HepG2 (cell line): ENCODE results near the gene TMEM63C. TPM values are rescaled to one million over a fixed set of nuclear protein-coding genes. Genes with fewer than 3 reads are reported as not detected.

ENCODE experiments used
- ATAC-seq: fragments of 200-7000 bp; cut with Tn5 transposase; 3 replicates; pipeline ENCODE4 v1.9.1; 2020; ENCODE audit warnings: mild to moderate bottlenecking, moderate library complexity
- BruUV-seq: library from RNA; stranded (reverse); fragments of 400-500 nt; replicated peaks from 2 replicates; lab custom pipeline; 2021; lab: Mats Ljungman, UMichigan
- CTCF ChIA-PET: fragments of 300-600 bp; formaldehyde crosslinking; extraction: SDS; loops from one replicate; lab custom pipeline; 2021; ENCODE audit warnings: low total read pairs, inconsistent platforms, low intra/inter-chr PET ratio; lab: Yijun Ruan, JAX
- POLR2A ChIA-PET: fragments of 350-600 bp; sonication (Branson Sonifier 250); formaldehyde crosslinking; loops from one replicate; lab custom pipeline; 2020; ENCODE audit warnings: antibody characterized with exemption, inconsistent platforms; lab: Yijun Ruan, JAX
- DNase-seq: peaks from one replicate; pipeline ENCODE4 v3.0.0-alpha.2; 2015; ENCODE audit warnings: low spot score
- FAIRE-seq: peaks from 3 replicates; lab custom pipeline; 2011; peaks lifted over from hg19 to GRCh38; lab: Jason Lieb, UNC
- H2AFZ ChIP-seq: one replicate; pipeline ENCODE4 v1.6.1; 2011; ENCODE audit warnings: low read length, inconsistent platforms
- H3K27ac ChIP-seq: fragments of 300-600 bp; 3 replicates; pipeline ENCODE4 v1.8.0; 2011; ENCODE audit warnings: mixed run types, mild to moderate bottlenecking, mixed read lengths, low read length, inconsistent platforms; ENCODE audit not compliant: insufficient read depth; ENCODE audit errors: extremely low read length
- H3K27me3 ChIP-seq, 2 experiments: fragments of 200-600 bp in 1 of 2; 2 replicates in 1 of 2; 3 replicates in 1 of 2; pipeline versions ENCODE4 v1.6.0 to v1.8.0; 2011; ENCODE audit warnings: low read length in 2 of 2, mild to moderate bottlenecking in 2 of 2, moderate library complexity in 2 of 2, inconsistent platforms in 1 of 2; ENCODE audit not compliant: insufficient read depth in 2 of 2, control insufficient read depth in 1 of 2
- H3K36me3 ChIP-seq, 2 experiments: fragments of 200-600 bp in 1 of 2; replicated peaks in 1 of 2; 2 replicates in 1 of 2; 3 replicates in 1 of 2; pipeline versions ENCODE4 v1.5.1 to v1.8.0; 2011; ENCODE audit warnings: low read length in 2 of 2, inconsistent platforms in 1 of 2; ENCODE audit not compliant: insufficient read depth in 2 of 2, control insufficient read depth in 1 of 2
- H3K4me1 ChIP-seq: 2 replicates; pipeline ENCODE4 v1.5.1; 2012; ENCODE audit warnings: low read length, inconsistent platforms; ENCODE audit not compliant: insufficient read depth
- H3K4me2 ChIP-seq: 2 replicates; pipeline ENCODE4 v1.6.0; 2011; ENCODE audit warnings: low read depth, low read length, inconsistent platforms
- H3K4me3 ChIP-seq, 3 experiments: fragments of 200-600 bp in 1 of 3; sonication (generic), shearing (Covaris generic) in 1 of 3; replicated peaks in 1 of 3; 2 replicates each; pipeline ENCODE4 v1.5.1; 2011 to 2016; ENCODE audit warnings: low read length in 3 of 3, inconsistent platforms in 2 of 3, low read depth in 2 of 3, mild to moderate bottlenecking in 2 of 3, control low read depth in 1 of 3, mixed read lengths in 1 of 3; ENCODE audit not compliant: insufficient read depth in 1 of 3
- H3K79me2 ChIP-seq: one replicate; pipeline ENCODE4 v1.6.1; 2011; ENCODE audit warnings: low read length, inconsistent platforms; ENCODE audit not compliant: insufficient read depth
- H3K9ac ChIP-seq: 2 replicates; pipeline ENCODE4 v1.6.0; 2011; ENCODE audit warnings: mild to moderate bottlenecking, low read depth, low read length, inconsistent platforms; ENCODE audit not compliant: insufficient read depth
- H3K9me3 ChIP-seq: 2 replicates; pipeline ENCODE4 v1.5.1; 2012; ENCODE audit warnings: mild to moderate bottlenecking, low read length
- H4K20me1 ChIP-seq: 2 replicates; pipeline ENCODE4 v1.6.0; 2011; ENCODE audit warnings: inconsistent platforms, mild to moderate bottlenecking, low read length, moderate library complexity; ENCODE audit not compliant: insufficient read depth
- HNF4A ChIP-seq: sonication (generic); formaldehyde crosslinking; IDR thresholded peaks from 2 replicates; pipeline ENCODE4 v1.4.0; 2020; ENCODE audit warnings: missing genetic modification reagents
- HOXA9 ChIP-seq: sonication (generic); formaldehyde crosslinking; IDR thresholded peaks from 2 replicates; pipeline ENCODE4 v1.8.1; 2022; ENCODE audit warnings: missing genetic modification reagents, mild to moderate bottlenecking, moderate library complexity, borderline replicate concordance
- MED13 ChIP-seq: sonication (generic); formaldehyde crosslinking; IDR thresholded peaks from 2 replicates; pipeline ENCODE4 v1.5.0; 2020; ENCODE audit warnings: missing genetic modification reagents
- NCOA5 ChIP-seq: sonication (generic); formaldehyde crosslinking; IDR thresholded peaks from 2 replicates; pipeline ENCODE4 v1.4.0; 2020; ENCODE audit warnings: missing genetic modification reagents
- PHB2 ChIP-seq: fragments of 450-650 bp; IDR thresholded peaks from 2 replicates; pipeline ENCODE4 v1.6.1; 2018; ENCODE audit not compliant: partially characterized antibody
- PHF21A ChIP-seq: sonication (generic); formaldehyde crosslinking; IDR thresholded peaks from 2 replicates; pipeline ENCODE4 v1.5.0; 2020; ENCODE audit warnings: mild to moderate bottlenecking, missing genetic modification reagents
- SMC3 ChIP-seq: IDR thresholded peaks from 2 replicates; pipeline ENCODE4 v1.6.1; 2011; ENCODE audit warnings: low read length, improper control_type of control experiment
- SNAPC5 ChIP-seq: sonication (generic); formaldehyde crosslinking; IDR thresholded peaks from 2 replicates; pipeline ENCODE4 v1.8.1; 2023; ENCODE audit warnings: mild to moderate bottlenecking, missing genetic modification reagents, borderline replicate concordance
- ZBTB7B ChIP-seq: sonication (generic); formaldehyde crosslinking; IDR thresholded peaks from 2 replicates; pipeline ENCODE4 v1.4.0; 2020; ENCODE audit warnings: missing genetic modification reagents
- ZNF235 ChIP-seq: sonication (generic); formaldehyde crosslinking; IDR thresholded peaks from 2 replicates; pipeline ENCODE4 v1.8.1; 2023; ENCODE audit warnings: mild to moderate bottlenecking, missing genetic modification reagents, borderline replicate concordance
- ZNF253 ChIP-seq: sonication (generic); formaldehyde crosslinking; IDR thresholded peaks from 2 replicates; pipeline ENCODE4 v1.8.0; 2022; ENCODE audit warnings: mild to moderate bottlenecking, missing genetic modification reagents, borderline replicate concordance
- ZNF274 ChIP-seq: sonication (generic); formaldehyde crosslinking; IDR thresholded peaks from 2 replicates; pipeline ENCODE4 v1.5.1; 2020; ENCODE audit warnings: mild to moderate bottlenecking, missing genetic modification reagents
- ZNF550 ChIP-seq: sonication (generic); formaldehyde crosslinking; IDR thresholded peaks from 2 replicates; pipeline ENCODE4 v1.4.0; 2020; ENCODE audit warnings: mild to moderate bottlenecking, missing genetic modification reagents, borderline replicate concordance
- ZZZ3 ChIP-seq: sonication (generic); formaldehyde crosslinking; IDR thresholded peaks from 2 replicates; pipeline ENCODE4 v1.4.0; 2020; ENCODE audit warnings: missing genetic modification reagents, mild to moderate bottlenecking, borderline replicate concordance
- WGBS: methylation state at CpG from one replicate; pipeline ENCODE4 v1.1.6; 2017; ENCODE audit warnings: low lambda C conversion rate; 5-methylcytosine and 5-hydroxymethylcytosine counted together
- in situ Hi-C: cut with HindIII; loops from 2 replicates; pipeline ENCODE4 v1.10.0; 2017; ENCODE audit warnings: low pct_unique_long_range_greater_than_20kb; ENCODE audit not compliant: extremely low pct_ligation_motif_present
- intact Hi-C: fragments of 100-400 bp; cut with micrococcal nuclease; formaldehyde crosslinking; loops from one replicate; pipeline ENCODE4 v1.10.0; 2022; ENCODE audit not compliant: unreplicated experiment
- polyA plus RNA-seq, 8 experiments: library from polyadenylated mRNA; depleted of rRNA in 3 of 8; stranded (reverse) in 7 of 8; unstranded in 1 of 8; fragments of >200 nt; fragmentation: Illumina TruSeq in 4 of 8; extraction: Trizol in 4 of 8; gene quantifications; 2 replicates each; pipeline versions ENCODE4 v1.2.1 to v1.2.3, GENCODE V29; 2011 to 2016; ENCODE audit warnings: low read depth in 4 of 8, missing spikeins in 1 of 8, mixed read lengths in 1 of 8; ENCODE audit not compliant: insufficient read depth in 1 of 8
- total RNA-seq, 5 experiments: library from RNA; depleted of rRNA; stranded (reverse); fragments of >200 nt; fragmentation: Illumina TruSeq; extraction: Trizol; gene quantifications; 2 replicates each; pipeline ENCODE4 v1.2.3, GENCODE V29; 2016; ENCODE audit warnings: low read depth in 1 of 5
- TF ChIP-seq, protein P1 (sequence below): sonication (generic); formaldehyde crosslinking; IDR thresholded peaks from 2 replicates; pipeline ENCODE4 v1.5.1; 2020; ENCODE audit warnings: missing genetic modification reagents, mild to moderate bottlenecking, borderline replicate concordance

Gene TMEM63C
- total and polyA plus RNA-seq, 2 of the 13 experiments (the other 11 are each of a cell fraction or from before 2014, with no cell fraction given) = 0.17 to 0.27 TPM

DNA sequence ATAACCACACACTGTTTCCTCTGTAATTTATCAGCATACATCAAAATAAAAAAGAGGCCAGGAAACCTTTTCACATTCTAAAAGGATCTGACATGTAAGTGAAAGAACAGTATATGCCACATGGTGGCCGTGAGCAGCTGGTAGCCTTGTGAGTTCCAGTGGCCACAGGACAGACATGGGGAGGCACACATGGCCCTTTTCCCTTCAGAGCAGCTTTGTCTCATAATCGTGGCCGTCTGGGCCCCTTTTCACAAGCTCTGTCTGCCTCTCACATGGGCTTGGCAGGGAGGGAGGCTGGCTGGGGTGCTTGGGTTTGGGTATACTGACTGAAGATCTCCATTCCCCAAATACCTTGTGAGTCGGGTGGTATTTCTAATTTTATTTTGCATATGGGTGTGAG is 38.5 kb upstream of the TMEM63C start:
- POLR2A ChIA-PET = no interaction called here
- no peak for FAIRE-seq

More for the DNA sequence above, 38.5 kb upstream of the TMEM63C start:
- intact Hi-C loops = no loop called here
- DNase-seq (no peak), ATAC-seq (no peak)
- Histone ChIP-seq H3K9me3 (no peaks in the 10 kb centered on the region), H3K4me2 (no peak overlapping the region), H3K4me1 (peaks cover 19% of the 10 kb centered on the region), H3K9ac (no peak overlapping the region), H3K36me3 (no peaks in the 10 kb centered on the region), H2AFZ (no peak overlapping the region), H3K27ac (no peak overlapping the region), H3K4me3 (no peak overlapping the region), H3K79me2 (no peaks in the 10 kb centered on the region), H4K20me1 (peaks cover 9% of the 10 kb centered on the region; the same call in 1 of the 2 replicates), H3K27me3 (peaks cover 5 to 54% of the 10 kb centered on the region in 2 experiments; a peak in 4 of 5 replicates)
- BruUV-seq = no TSS peak
- in situ Hi-C loops = loop anchor here (5.0 kb wide), 1 partner anchor 64 kb away; no protein-coding TSS in a partner anchor
- 0% methylated on average over 2 of the region's 4 CpGs for WGBS
- TF ChIP-seq PHF21A (CRISPR knock-in tag) = no peak
- no peak for TF ChIP-seq SNAPC5
- TF ChIP-seq ZNF235 (CRISPR knock-in tag) = no peak
- TF ChIP-seq NCOA5 (CRISPR knock-in tag) = no peak
- TF ChIP-seq ZNF550 = no peak
- no peak for TF ChIP-seq ZZZ3 (CRISPR knock-in tag)
- TF ChIP-seq HOXA9 (CRISPR knock-in tag) = no peak
- no peak for TF ChIP-seq ZBTB7B (CRISPR knock-in tag)
- TF ChIP-seq MED13 (CRISPR knock-in tag) = no peak
- no peak for TF ChIP-seq ZNF253
- TF ChIP-seq HNF4A (CRISPR knock-in tag) = no peak
- TF ChIP-seq SMC3 = no peak
- no peak for TF ChIP-seq PHB2
- TF ChIP-seq, protein P1, sequence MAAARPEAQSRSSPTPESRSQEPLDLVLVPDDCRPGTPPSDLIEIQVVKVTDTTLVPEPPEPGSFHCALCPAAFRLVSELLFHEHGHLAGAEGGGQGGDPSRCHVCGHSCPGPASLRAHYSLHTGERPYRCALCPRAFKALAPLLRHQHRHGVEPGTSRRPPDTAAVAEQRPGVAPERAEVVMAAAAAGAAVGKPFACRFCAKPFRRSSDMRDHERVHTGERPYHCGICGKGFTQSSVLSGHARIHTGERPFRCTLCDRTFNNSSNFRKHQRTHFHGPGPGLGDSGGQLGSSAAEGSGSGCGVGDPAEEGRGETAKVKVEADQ (CRISPR knock-in tag) = no peak
- no peak for TF ChIP-seq ZNF274 (CRISPR knock-in tag)
- CTCF ChIA-PET = no interaction called here
